ENCODE measurements around the gene NAA11.

NAA11 gene

DNA sequence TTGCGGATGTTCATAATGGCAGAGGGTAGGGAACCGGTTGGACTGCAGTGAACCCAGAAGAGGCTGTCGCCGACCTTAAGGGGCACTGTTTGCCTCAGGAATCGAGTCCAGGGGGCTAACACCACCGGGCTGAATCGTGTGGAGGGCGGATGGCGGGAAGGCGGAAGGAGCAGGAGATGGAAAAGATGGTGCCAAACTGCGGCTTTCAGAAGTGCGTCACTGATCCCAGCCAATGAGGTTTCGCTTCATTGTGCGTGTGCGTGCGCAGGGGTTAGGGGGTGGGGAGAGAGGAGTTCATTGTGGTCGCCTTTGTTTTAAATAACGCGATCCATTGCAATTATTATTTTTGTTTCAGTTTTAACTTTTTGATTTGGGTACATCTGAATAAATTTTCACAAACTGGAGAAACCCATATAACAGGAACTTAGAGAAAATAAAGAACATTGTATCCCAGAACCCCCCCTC lies at the start of gene NAA11:
Gene NAA11, minus strand, starts transcription at position 198 of the 465 bp plus-strand sequence. Its CDS starts 184 bp downstream, at position 14.
- no peak for DNase-seq

GRCh38 chr4:79370026-79370425 lies 44.2 kb upstream of the NAA11 start:
- no peak for DNase-seq

GRCh38 chr4:79367096-79367495 lies 41.2 kb upstream of the NAA11 start:
- no peak for DNase-seq

DNA sequence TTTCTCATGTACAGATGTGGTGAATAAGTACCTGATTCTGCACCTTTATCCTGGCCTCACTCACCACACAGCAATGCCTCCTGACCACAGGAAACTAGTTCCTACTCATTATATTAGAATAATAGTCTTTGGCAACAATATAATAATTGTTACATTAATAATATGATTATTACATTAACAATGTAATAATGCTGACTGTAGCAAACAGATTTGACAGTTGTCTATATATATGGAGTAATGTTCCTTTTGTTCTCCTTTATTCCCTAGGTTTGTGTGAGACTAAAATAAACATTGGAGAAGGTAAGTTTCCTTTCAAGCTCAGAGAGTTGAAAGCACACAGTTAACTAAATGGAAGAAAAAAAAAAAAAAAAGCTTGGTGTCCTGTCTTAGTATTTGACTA lies 40.6 kb upstream of the NAA11 start:
- no peak for DNase-seq

DNA sequence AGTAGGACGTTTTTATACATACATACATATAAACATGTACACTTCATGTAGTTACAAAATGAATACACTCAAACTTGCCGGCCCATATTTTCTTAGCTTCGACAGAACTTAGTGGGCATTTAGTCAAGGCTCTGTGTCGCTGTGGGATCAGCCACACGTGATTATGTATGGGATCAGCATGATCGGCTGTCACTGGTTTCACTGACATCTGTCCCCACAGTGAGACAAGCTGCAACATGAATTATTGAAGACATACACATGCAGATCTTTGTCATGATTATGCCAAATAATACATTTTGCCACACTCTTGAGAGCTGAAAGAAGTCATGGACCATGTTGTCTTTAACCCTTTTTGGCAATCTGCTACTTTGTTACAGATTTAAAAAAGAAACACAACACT lies 38.2 kb upstream of the NAA11 start:
- DNase-seq, result no peak

- DNase-seq, result no peak
Measured at GRCh38 chr4:79362626-79363025, 36.8 kb upstream of the NAA11 start.

- no peak for DNase-seq
Measured at GRCh38 chr4:79360006-79360405, 34.1 kb upstream of the NAA11 start.

DNA sequence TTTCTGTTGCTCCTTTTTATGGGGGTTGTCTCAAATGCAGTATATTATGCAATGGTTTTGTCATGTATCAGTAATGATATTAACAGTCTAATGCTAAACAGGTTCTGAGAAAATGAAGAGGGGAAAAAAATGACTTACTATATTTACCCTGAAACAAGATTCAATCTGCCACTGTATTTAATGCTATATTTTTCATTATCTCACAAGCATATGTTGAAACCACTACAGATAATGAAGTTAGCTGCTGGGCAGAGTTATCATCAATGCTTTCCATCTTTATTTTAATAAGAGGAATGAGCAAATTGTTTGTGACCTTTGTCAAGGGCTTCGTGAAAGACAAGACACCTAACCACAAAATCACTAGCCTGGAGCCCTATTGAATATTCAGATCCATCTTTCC lies 32.6 kb upstream of the NAA11 start:
- DNase-seq, result no peak

DNA sequence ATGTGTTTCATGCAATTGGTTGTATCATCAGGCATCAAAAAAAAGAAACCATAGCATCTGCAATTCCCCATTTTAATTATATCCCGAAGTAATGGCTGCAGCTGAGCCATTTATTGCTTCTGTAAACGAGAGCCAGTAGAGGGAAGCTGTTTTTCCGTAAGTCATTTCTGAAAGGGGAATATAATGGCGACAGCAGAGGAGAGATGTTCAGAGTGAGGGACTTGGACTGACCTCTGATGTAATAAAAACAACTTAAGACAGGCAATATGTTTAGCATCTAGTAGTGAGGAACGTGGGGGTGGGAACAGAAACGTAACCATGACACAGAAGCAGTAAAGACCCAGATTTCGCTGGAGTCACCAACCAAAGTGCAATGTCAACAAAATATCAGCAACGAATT lies 31.5 kb upstream of the NAA11 start:
- no peak for DNase-seq

DNA sequence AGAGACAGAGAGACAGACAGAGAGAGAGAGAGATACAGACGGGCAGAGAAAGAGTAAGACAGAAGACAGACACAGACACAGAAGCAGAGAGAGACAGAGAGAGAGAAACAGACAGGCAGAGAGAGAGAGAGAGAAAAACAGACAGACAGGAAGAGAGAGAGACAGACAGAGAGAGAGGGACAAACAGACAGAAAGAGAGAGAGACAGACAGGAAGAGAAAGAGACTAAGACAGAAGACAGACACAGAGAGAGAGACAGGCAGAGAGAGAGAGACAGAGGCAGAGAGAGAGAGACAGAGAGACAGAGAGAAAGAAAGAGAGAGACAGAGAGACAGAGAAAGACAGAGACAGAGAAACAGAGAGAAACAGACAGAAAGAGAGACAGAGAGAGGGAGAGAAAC lies 27.2 kb upstream of the NAA11 start:
- no peak for DNase-seq

DNA sequence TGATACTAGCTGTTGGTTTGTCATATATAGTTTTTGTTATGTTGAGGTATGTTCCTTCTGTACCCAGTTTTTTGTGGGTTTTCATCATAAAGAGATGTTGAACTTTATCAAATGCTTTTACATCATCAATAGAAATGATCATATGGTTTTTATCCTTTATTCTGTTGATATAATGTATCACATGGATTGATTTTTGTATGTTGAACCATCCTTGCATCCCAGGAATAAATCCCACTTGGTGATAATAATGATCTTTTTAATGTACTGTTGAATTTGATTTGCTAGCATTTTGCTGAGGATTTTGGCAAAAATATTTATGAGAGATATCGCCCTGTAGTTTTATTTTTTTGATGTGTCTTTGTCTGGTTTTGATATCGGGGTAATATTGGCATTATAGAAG lies 22.5 kb upstream of the NAA11 start:
- no peak for DNase-seq

- DNase-seq, result no peak
Measured at GRCh38 chr4:79341893-79342653, 16.2 kb upstream of the NAA11 start.

- no peak for DNase-seq
Measured at GRCh38 chr4:79340568-79340967, 14.7 kb upstream of the NAA11 start.

GRCh38 chr4:79338148-79338547 lies 12.3 kb upstream of the NAA11 start:
- DNase-seq, result no peak

DNA sequence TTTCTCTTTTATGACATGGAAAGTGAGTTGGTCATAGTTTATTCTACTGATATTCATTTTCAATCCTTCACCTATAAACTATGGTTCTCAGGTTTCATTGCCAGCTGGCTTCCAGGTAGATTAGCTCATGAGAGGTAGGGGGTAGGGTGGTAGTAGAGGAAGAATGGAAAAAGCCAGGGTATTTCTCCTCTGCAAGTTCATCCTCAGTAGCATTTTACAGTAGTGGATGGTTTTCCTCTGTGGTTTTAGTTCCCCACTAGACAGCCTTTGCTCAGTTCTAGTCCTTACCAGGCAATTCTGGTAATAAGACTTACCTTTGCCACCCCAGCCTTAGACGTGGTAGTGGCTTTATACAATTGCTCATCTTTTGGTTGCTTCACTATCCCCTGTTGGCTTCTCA lies 8.9 kb upstream of the NAA11 start:
- no peak for DNase-seq

DNA sequence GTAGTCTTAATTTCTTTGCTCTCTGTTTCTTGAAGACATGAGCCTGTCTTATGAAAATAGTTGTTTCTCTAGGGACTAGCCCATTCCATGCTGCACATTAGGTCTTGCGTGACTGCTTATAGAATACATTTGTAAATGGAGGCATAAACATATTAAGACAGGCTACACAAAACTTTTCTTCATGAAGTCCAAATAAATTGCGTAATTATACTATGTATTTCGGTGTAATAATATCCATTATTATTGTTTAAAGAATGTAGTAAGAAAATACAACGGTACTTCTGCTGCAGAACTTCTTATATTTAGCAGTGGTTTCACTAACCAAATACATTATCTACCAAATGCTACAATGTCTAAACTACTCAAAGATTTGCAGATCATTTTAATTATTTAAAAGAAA lies 8.5 kb upstream of the NAA11 start:
- DNase-seq, result no peak

DNA sequence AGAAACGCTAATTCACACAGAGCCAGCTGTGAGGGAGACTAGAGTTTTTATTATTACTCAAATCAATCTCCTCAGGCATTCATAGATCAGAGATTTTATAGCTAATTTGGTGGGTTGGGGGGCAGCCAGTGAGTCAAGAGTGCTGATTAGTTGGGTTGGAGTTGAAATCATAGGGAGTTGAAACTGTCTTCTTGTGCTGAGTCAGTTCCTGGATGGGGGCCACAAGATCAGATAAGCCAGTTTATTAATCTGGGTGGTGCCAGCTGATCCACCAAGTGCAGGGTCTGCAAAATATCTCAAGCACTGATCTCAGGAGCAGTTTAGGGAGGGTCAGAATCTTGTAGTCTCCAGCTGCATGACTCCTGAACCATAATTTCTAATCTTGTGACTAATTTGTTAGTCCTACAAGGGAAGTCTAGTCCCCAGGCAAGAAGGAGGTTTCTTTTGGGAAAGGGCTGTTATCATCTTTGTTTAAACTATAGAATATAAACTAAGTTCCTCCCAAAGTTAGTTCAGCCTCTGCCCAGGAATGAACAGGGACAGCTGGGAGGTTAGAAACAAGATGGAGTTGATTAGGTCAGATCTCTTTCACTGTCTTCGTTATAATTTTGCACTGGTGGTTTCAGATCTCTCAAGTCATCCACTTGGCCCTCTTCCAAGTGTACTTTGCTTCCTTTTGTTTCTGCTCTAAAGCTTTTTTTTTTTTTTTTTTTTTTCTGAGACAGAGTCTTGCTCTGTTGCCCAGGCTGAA lies 5.4 kb upstream of the NAA11 start:
- DNase-seq, result no peak

DNA sequence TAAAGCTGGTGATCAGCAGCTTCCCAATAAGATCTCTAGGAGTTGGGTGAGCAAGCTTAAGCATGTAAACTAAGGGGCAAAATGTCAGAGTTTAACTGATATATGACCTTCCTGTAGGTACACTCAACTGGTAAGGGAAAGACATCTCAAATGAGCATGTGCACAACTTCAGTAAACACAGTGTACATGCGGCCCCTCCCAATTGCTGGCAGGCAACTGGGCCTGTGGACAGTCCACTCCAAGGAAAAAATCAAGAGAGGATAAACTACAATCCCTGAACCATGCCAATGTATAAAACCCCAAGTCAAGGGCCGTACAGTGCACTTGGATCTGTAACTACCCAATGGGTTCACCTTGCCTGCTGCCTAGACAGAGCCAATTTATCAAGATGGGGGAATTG lies 4.9 kb upstream of the NAA11 start:
- no peak for DNase-seq

DNA sequence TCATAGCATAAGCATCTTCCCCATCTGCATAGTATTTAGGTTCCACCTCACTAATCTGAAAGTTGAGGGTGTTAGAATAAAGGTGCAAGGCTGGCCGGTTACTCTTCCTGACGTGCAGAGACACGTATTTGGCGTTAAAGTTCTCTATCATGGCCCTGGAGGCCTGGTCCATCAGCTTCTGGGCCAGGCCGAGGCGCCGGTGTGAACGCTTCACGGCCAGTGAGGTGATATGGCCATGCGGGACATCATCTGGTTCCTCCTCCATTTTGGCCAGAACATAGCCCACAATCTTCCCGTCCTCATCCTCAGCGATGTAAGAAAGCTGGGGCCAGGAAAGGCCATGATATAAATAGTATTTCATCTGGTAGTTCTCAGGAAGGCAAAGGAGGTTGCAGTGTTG lies 425 bp downstream of the NAA11 start:
- DNase-seq, result no peak

- no peak for DNase-seq
Measured at GRCh38 chr4:79319975-79320374, 5.9 kb downstream of the NAA11 start.

GRCh38 chr4:79317711-79318110 lies 8.2 kb downstream of the NAA11 start:
- DNase-seq, result no peak

- DNase-seq, result no peak
Measured at GRCh38 chr4:79315891-79316290, 10.0 kb downstream of the NAA11 start.

GRCh38 chr4:79311279-79311678 lies 14.6 kb downstream of the NAA11 start:
- no peak for DNase-seq

GRCh38 chr4:79308971-79309370 lies 16.9 kb downstream of the NAA11 start:
- no peak for DNase-seq

DNA sequence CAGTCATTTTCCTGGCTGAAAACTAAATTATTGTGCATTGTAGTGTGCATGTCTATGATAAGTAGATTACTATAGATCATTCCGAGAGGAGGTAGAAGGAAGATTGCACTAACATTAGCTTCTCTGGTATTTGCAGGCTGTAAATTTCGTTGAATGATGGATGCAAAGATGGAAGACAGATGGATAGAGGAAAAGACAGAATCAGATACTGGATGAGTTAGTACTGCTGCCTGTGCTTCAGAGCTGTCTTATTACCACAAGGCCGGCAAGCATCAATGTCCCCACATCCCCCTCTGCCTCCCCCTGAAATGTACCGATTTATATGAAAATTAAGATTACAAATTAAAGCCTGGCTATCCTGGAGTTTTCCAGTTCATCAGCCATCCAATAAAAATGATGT lies 17.7 kb downstream of the NAA11 start:
- DNase-seq, result no peak

Measured in kidney glomerular epithelial cell (primary cell).